Common myeloid progenitor, CD34-positive (primary cell): ENCODE measurements around the gene GALK2.

ENCODE experiments used
- CTCF ChIA-PET: fragments of 350-600 bp; sonication (Branson Sonifier 250); formaldehyde crosslinking; loops from one replicate; lab custom pipeline; 2021; ENCODE audit warnings: antibody characterized with exemption; lab: Charles Lee
- POLR2A ChIA-PET: fragments of 350-600 bp; sonication (Branson Sonifier 250); formaldehyde crosslinking; loops from one replicate; lab custom pipeline; 2021; ENCODE audit warnings: antibody characterized with exemption; lab: Charles Lee
- DNase-seq, 3 donors: peaks; one replicate each; pipeline versions ENCODE4 v3.0.0 to v3.0.0-alpha.2; 2013
- H3K27ac ChIP-seq, 2 experiments: 1 replicate in 1 of 2; 2 replicates in 1 of 2; pipeline ENCODE4 v1.7.0; 2013; ENCODE audit warnings: inconsistent platforms in 2 of 2, low read length in 2 of 2, mild to moderate bottlenecking in 2 of 2, low read depth in 1 of 2, moderate library complexity in 1 of 2; ENCODE audit not compliant: severe bottlenecking in 2 of 2, insufficient read depth in 1 of 2, poor library complexity in 1 of 2
- H3K27me3 ChIP-seq, 5 experiments: replicated peaks in 2 of 5; 1 replicate in 3 of 5; 2 replicates in 2 of 5; pipeline versions ENCODE4 v1.6.1 to v1.7.0; 2013; ENCODE audit warnings: low read length in 4 of 5, mild to moderate bottlenecking in 2 of 5, moderate library complexity in 2 of 5, inconsistent platforms in 1 of 5; ENCODE audit not compliant: insufficient read depth in 5 of 5, control insufficient read depth in 4 of 5
- H3K36me3 ChIP-seq, 4 experiments: 1 replicate in 2 of 4; 2 replicates in 2 of 4; pipeline versions ENCODE4 v1.6.1 to v1.7.0; 2013; ENCODE audit warnings: low read length in 3 of 4, control low read depth in 1 of 4, mild to moderate bottlenecking in 1 of 4; ENCODE audit not compliant: control insufficient read depth in 4 of 4, insufficient read depth in 4 of 4
- H3K4me1 ChIP-seq, 4 experiments: 1 replicate in 3 of 4; 2 replicates in 1 of 4; pipeline versions ENCODE4 v1.6.1 to v1.7.1; 2013; ENCODE audit warnings: low read length in 3 of 4, mild to moderate bottlenecking in 3 of 4, control low read depth in 1 of 4, inconsistent platforms in 1 of 4, moderate library complexity in 1 of 4; ENCODE audit not compliant: control insufficient read depth in 4 of 4, insufficient read depth in 4 of 4; ENCODE audit errors: control extremely low read depth in 1 of 4
- H3K4me3 ChIP-seq, 7 experiments: 1 replicate in 4 of 7; 2 replicates in 3 of 7; pipeline versions ENCODE4 v1.5.1 to v1.7.0; 2013; ENCODE audit warnings: mild to moderate bottlenecking in 7 of 7, low read length in 6 of 7, moderate library complexity in 6 of 7, inconsistent platforms in 2 of 7, low read depth in 2 of 7, control low read depth in 1 of 7; ENCODE audit not compliant: insufficient read depth in 4 of 7, control insufficient read depth in 1 of 7; ENCODE audit errors: extremely low read depth in 1 of 7
- H3K9me3 ChIP-seq, 5 experiments: 1 replicate in 4 of 5; 2 replicates in 1 of 5; pipeline versions ENCODE4 v1.6.1 to v1.7.1; 2013; ENCODE audit warnings: low read length in 4 of 5, mild to moderate bottlenecking in 2 of 5, inconsistent platforms in 1 of 5, low read depth in 1 of 5, moderate library complexity in 1 of 5; ENCODE audit not compliant: control insufficient read depth in 4 of 5, insufficient read depth in 2 of 5; ENCODE audit errors: control extremely low read depth in 1 of 5
- WGBS: methylation state at CpG from one replicate; pipeline ENCODE4 v1.1.5; 2013; ENCODE audit not compliant: insufficient coverage; 5-methylcytosine and 5-hydroxymethylcytosine counted together

GALK2 gene

DNA sequence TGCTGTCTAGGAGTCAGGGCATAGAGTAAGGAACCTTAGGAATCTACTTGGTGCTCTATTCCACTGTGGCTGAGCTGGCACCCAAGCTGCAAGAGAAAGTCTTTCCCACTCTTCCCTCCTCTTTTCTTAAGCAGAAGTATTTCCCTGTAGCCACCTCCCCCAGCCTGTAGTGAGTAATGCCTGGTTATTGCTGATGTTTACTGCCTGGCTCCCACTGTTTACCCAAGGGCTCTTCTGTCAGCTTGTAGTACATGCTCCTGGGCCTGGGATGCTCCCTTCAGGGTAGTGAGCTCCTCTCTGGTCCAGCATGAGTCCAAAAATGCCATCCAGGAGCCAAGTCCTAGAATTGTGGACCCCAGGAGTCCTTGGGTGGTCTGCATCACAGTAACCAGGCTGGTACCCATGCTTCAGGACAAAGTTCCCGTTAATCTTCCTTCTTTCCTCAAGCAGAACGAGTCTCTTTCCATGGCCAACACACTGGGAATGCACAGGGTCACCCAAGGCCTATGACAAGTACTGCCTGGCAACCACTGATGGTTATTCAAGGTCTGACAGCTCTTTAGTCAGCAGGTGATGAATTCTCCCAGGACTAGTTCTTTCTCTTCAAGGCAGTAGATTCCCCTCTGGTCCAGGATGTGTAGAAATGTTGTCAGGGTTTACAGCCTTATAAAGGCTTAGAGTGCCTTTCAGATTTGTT lies 17.6 kb downstream of the GALK2 start:
- CTCF ChIA-PET, result interaction anchor here (0.6 to 1.3 kb wide), 2 partner anchors 16 to 17 kb away, joined by 3 read pairs; no protein-coding TSS in a partner anchor
- Histone ChIP-seq H3K4me1 (peaks cover 0 to 2% (median under 1%) of the 10 kb centered on the region in 4 experiments), H3K9me3 (peaks cover 0 to 13% (median 0%) of the 10 kb centered on the region in 5 experiments), H3K27ac (no peak overlapping the region), H3K4me3 (no peak overlapping the region), H3K36me3 (peaks cover 0 to 11% (median 0%) of the 10 kb centered on the region in 4 experiments), H3K27me3 (no peaks in the 10 kb centered on the region)
- WGBS, result 86% methylated on average over 1 of the region's 2 CpGs
- POLR2A ChIA-PET, result no interaction called here
- no peak for DNase-seq

DNA sequence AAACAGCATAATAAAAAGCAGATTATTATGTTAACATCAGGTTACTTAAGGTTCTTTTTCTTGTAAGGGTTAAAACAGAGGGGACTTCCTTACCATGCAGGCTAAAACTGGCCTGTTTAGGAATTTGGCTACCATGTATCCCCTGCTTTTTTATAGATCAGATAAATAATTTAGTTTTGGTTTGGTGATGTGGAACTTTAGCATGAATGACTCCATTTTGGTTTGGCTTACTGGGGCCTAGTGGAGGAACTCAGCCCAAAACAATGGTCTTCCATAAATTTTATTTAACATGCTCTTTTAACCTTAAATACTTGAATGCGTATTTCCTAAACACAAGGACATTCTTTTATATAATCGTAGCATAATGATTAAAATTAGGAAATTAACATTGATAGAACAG lies 18.9 kb downstream of the GALK2 start:
- CTCF ChIA-PET, result no interaction called here
- Histone ChIP-seq H3K36me3 (peaks cover 0 to 11% (median 0%) of the 10 kb centered on the region in 4 experiments), H3K27me3 (no peaks in the 10 kb centered on the region), H3K4me3 (no peak overlapping the region), H3K4me1 (peaks cover 0 to 2% (median under 1%) of the 10 kb centered on the region in 4 experiments), H3K27ac (no peak overlapping the region), H3K9me3 (peaks cover 0 to 13% (median 0%) of the 10 kb centered on the region in 5 experiments)
- no peak for DNase-seq
- POLR2A ChIA-PET, result no interaction called here
- no CpG with 5 or more reads among the region's 2 CpGs for WGBS

DNA sequence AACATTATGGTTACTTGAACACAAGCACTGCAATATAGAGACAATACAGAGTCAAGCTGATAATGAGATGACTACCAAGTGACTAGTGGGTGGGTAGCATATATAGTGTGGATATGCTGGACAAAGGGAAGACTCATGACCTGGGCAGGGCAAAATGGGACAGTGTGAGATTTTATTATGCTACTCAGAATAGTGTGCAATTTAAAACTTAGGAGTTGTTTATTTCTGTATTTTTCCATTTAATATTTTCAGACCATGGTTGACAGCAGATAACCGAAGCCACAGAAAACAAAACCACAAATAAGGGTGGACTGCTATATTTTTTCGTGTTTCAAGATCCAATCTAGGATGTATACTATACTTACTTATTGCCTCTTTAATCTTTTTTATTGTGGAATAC lies 19.6 kb downstream of the GALK2 start:
- Histone ChIP-seq H3K36me3 (peaks cover 0 to 11% (median 0%) of the 10 kb centered on the region in 4 experiments), H3K4me3 (no peak overlapping the region), H3K4me1 (peaks cover 0 to 2% (median under 1%) of the 10 kb centered on the region in 4 experiments), H3K27ac (no peak overlapping the region), H3K9me3 (peaks cover 0 to 11% (median 0%) of the 10 kb centered on the region in 5 experiments), H3K27me3 (no peaks in the 10 kb centered on the region)
- no CpG with 5 or more reads among the region's 2 CpGs for WGBS
- CTCF ChIA-PET, result no interaction called here
- POLR2A ChIA-PET, result no interaction called here
- DNase-seq, result peak in 2 of 3 donors; percentile 27 to 49

DNA sequence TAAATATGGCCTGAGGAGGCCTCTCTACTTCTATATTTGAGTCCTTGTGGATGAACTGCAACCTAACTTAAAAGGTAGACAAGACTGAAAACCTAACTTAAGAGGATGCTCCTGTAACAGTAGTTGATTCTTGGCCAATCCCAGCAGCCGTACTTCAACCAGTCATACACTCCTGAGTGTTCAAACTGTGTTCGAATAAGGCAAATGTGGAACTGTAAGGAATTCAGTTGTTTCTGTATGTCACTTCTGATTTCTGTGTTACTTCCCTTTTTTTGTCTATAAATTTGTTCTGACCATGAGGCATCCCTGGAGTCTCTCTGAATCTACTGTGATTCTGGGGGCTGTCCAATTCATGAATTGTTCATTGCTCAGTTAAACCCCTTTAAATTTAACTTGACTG lies 20.5 kb downstream of the GALK2 start:
- CTCF ChIA-PET, result no interaction called here
- H3K4me3 ChIP-seq, result no peak overlapping the region
- 23% methylated on average over 2 of the region's 2 CpGs for WGBS
- H3K9me3 ChIP-seq, result peaks cover 0 to 3% (median 0%) of the 10 kb centered on the region in 5 experiments
- H3K27me3 ChIP-seq, result no peaks in the 10 kb centered on the region
- H3K36me3 ChIP-seq, result peaks cover 0 to 4% (median 0%) of the 10 kb centered on the region in 4 experiments
- H3K27ac ChIP-seq, result no peak overlapping the region
- peaks cover 0 to 4% (median 2%) of the 10 kb centered on the region in 4 experiments for H3K4me1 ChIP-seq
- POLR2A ChIA-PET, result no interaction called here
- peak; percentile 28 to 81 (median 67) for DNase-seq

DNA sequence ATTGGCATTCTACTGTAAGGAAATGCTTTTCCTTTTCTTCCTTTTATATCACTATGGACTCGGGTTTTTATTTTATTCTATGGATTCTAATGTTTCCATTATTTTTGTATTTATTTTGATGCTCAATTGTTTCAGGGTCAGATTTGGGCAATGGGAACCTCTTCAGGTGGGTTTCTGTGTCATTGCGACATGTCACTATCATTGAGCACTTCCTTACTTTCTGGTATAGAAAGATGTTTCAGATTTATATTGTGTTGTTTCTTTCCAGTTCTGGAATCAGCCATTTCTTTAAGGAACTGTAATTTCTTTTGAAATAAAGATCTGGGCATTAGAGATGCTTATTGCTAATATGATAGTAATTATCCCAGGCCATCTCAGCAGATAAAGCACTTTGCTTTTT lies 21.8 kb downstream of the GALK2 start:
- Histone ChIP-seq H3K4me3 (no peak overlapping the region), H3K9me3 (no peaks in the 10 kb centered on the region), H3K27me3 (no peaks in the 10 kb centered on the region), H3K36me3 (peaks cover 0 to 2% (median 0%) of the 10 kb centered on the region in 4 experiments), H3K27ac (no peak overlapping the region), H3K4me1 (peaks cover 0 to 10% (median 2%) of the 10 kb centered on the region in 4 experiments)
- ChIA-PET POLR2A (no interaction called here), CTCF (no interaction called here)
- 100% methylated on average over 1 of the region's 2 CpGs for WGBS
- DNase-seq, result no peak

DNA sequence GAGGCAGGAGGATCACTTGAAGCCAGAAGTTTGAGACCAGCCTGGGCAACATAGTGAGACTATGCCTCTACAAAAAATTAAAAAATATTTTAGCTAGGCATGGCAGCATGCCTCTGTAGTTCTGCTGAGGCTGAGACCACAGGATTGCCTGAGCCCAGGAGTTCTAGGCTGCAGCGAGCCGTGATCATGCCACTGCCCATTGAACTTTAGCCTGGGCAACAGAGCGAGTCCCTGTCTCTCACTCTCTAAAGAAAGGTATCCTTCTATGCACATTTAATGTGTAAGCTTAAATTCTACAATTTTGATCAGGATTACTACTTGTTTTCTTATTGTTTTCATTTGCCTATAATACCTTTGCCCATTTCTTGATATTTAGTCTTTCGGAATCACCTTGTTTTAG lies 26.8 kb downstream of the GALK2 start:
- no peak for DNase-seq
- Histone ChIP-seq H3K27me3 (no peaks in the 10 kb centered on the region), H3K36me3 (peaks cover 0 to 5% (median 0%) of the 10 kb centered on the region in 4 experiments), H3K4me1 (peaks cover 0 to 8% (median 1%) of the 10 kb centered on the region in 4 experiments), H3K9me3 (no peaks in the 10 kb centered on the region), H3K4me3 (no peak overlapping the region), H3K27ac (no peak overlapping the region)
- ChIA-PET POLR2A (interaction anchor here (0.8 kb wide), 1 partner anchor 1011 kb away, joined by 3 read pairs; no protein-coding TSS in a partner anchor), CTCF (no interaction called here)
- 100% methylated on average over 3 of the region's 4 CpGs for WGBS

DNA sequence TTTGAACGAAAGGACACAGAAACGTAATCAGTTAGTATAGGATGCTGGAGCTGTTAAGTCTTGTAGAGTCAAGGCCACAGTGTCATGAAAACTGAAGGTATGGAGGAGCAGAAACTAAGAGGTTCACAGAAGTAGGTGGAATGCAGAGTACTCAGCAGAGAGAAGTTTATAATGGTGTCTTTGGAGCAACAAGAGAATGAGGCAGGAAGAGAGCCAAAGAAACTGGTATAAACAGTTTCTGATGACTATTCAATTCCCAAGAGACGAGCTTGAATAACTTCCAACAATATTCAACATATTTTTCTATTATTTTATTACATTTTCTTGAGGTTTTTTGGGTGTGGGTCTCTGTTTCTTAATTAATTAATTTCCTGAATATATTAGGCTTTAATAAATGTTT lies 29.6 kb downstream of the GALK2 start:
- POLR2A ChIA-PET, result no interaction called here
- Histone ChIP-seq H3K27me3 (no peaks in the 10 kb centered on the region), H3K4me1 (peaks cover 0 to 8% (median 1%) of the 10 kb centered on the region in 4 experiments), H3K27ac (no peak overlapping the region), H3K4me3 (no peak overlapping the region), H3K9me3 (peaks cover 0 to 4% (median under 1%) of the 10 kb centered on the region in 5 experiments), H3K36me3 (peaks cover 0 to 27% (median 9%) of the 10 kb centered on the region in 4 experiments)
- CTCF ChIA-PET, result no interaction called here
- DNase-seq, result no peak
- 100% methylated on average over 2 of the region's 3 CpGs for WGBS
